HG03103 (cell line): ENCODE results near the gene CDH23.

Experiments
- ATAC-seq: cut with Tn5 transposase; IDR thresholded peaks from one replicate; pipeline ENCODE4 v1.9.1; 2021; ENCODE audit warnings: low read depth; ENCODE audit not compliant: unreplicated experiment

The CDH23 gene

GRCh38 chr10:71576842-71577241, 180.1 kb downstream of the CDH23 start:
- no peak for ATAC-seq

DNA sequence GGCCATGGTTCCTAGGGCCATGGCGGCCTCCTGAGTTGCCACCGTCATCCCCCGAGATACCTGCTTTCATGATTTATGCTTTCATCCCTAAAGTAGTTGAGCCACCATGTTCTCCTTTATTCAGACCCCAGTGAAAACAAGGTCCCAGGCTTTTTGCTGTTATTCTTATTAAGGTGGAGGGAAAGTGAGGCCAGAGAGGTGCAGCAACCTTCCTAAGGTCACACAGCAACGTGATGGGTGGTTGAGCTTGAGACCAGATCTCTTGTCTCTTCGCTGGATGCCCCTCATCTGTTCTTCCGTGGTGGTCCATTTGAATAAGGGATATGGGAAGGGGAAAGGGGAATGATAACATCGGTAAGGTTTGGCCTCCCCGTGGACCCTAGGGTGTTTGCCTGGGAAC, 180.6 kb downstream of the CDH23 start:
- no peak for ATAC-seq

GRCh38 chr10:71578069-71578468, 181.3 kb downstream of the CDH23 start:
- ATAC-seq, result no peak

GRCh38 chr10:71579668-71580067, 182.9 kb downstream of the CDH23 start:
- no peak for ATAC-seq

DNA sequence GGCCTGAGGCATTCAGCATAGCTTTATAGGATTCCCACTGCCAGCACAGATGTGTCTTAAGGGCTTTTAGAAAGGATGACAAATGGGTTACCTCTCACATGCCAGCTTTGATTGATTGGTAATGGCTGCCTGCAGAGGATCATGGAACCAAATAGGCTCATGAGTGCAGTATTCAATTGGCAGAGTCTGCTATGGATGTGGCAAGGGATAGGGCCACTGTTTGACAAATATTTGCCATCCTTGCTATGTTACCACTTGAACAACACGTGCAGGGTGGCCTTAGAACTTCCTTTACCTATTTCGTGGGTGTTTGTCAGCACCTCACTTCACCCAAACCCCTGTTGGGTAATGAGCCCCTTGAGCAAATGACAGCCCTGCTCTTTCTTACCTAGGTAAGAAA, 183.7 kb downstream of the CDH23 start:
- no peak for ATAC-seq

DNA sequence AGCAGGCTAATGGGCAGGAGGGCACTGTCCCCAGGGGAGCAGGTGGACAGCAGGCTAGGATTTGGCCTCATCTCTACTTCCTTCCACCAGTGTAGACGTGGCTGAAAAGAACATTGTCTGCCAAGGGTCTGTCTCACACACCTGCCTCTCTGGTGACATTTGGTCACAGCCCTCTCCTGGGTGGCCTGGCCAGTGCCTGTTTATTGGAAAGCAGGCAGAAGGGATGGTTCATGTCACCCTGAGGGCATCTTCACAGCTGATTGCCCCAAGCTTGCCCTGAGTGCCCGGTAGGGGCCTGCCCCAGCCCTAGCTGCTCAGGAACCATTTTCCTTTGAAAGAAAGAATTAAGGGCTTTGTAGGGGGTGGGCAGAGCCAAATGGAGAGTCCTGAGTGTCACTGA, 184.2 kb downstream of the CDH23 start:
- no peak for ATAC-seq

DNA sequence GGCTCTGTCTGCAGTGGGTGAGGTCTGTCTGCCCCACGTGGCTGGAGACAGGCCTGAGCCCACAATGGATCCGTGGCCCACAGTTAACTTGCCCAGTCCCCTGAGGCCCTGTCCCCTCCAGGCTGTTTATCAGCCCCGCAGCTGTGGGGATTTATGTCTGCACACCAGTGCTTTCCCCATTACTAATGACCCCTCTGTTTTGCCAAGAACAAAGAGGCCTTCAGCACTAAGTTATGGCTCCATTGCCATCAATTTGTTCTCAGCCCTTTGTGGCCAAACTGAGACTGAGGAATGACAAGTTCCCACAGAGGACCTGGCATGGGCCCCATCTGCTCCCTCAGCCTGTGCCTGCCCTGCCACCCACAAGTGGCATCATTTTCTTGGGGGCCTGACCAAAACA, 184.7 kb downstream of the CDH23 start:
- no peak for ATAC-seq

DNA sequence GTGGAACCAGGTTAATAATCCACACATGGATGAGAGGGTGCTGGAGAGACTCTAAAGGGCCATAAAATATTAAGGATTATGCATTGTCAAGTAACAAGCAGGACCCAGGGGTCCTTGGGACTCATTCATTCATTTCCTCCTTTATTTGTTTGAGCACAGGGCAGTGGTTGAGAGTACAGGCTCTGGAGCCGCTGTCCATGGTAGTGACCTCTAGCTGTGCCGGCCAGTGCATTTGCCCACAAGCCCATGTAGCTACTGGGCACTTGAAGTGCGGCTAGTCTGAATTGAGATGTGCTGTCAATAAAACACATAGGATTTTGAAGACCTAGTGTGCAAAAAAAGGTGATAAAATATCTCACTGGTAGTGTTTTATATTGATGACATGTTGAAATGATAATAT, 185.3 kb downstream of the CDH23 start:
- ATAC-seq, result no peak

GRCh38 chr10:71582506-71583475, 186.1 kb downstream of the CDH23 start:
- no peak for ATAC-seq

DNA sequence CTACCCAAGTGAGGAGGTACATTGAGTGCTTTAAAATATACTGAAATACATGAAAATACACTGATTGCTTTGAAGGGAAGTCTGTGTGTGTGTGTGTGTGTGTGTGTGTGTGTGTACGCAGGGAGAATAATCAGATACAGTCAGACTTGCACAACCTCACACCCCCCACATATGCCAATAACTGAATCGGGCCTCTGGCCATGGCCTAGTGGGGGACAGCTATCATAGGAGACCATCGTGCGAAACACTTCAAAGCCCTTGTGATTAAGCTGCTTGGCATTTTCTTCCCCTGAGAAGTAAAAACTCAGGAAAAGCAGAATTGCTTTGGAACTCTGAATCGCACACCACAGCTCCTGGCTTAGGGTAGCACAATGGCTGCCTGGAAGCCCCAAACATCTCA, 187.7 kb downstream of the CDH23 start:
- ATAC-seq, result no peak

DNA sequence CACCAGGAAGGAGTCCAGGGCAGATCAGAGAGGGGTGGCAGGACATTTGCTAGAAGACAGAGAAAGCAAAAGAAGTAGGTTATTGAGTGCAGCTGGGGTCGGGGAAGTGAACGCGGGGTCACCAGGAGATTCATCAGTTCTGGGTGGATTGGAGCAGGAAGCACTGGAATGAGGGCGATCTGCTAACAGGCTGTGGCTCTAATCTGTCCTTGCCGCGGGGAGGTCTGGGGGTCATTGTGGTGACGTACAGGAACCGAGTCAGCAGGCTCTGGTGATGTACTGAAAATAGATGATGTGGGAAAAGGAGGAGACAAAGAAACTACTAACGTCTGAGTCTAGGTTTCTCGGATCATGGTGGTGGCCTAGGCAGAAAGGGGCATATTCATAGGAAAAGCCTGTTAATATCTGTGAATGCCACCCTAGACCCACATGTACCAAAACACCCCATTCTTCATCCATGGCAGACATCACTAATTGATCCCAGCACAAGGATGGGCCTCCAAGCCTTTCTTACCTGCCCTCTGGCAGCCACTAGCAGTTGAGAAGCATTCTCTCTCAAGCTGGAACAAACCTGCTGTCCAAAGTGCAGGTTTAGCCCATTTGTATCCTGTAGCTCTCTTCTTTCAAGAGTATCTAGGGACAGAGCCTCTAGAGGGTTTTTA, 188.3 kb downstream of the CDH23 start:
- ATAC-seq, result no peak

GRCh38 chr10:71585564-71586290, 189.0 kb downstream of the CDH23 start:
- ATAC-seq, result no peak

DNA sequence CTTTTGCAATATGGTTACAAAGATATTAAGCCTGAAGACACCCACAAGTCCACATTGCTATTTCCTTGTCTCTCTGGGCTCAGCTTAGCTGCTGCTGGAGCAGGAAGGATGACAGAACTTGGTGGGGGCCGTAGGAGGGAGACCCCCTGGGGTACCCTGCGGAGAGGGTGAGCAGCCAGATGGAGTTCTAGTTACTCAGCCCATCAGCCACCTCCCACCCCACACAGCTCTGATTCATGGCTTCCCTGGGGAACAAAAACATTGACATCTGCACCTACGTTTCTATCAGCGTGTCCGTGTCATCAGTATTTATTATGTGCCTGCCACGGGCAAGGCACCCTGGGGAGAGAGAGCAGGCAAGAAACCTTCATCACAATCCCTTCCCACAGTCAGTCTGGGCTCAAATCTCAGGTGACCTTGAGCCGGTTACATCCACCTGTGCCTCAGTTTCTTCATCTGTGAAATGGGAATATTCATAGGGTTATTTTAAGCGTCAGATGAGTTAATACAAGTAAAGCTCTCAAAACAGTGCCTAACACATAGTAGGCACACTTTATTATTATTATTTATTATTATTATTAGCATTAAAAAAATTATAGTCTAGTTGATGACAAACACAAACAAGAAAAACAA, 191.3 kb downstream of the CDH23 start:
- ATAC-seq, result no peak

GRCh38 chr10:71588685-71589084, 192.0 kb downstream of the CDH23 start:
- ATAC-seq, result no peak

- no peak for ATAC-seq
Measured at GRCh38 chr10:71589617-71590551, 193.2 kb downstream of the CDH23 start.

DNA sequence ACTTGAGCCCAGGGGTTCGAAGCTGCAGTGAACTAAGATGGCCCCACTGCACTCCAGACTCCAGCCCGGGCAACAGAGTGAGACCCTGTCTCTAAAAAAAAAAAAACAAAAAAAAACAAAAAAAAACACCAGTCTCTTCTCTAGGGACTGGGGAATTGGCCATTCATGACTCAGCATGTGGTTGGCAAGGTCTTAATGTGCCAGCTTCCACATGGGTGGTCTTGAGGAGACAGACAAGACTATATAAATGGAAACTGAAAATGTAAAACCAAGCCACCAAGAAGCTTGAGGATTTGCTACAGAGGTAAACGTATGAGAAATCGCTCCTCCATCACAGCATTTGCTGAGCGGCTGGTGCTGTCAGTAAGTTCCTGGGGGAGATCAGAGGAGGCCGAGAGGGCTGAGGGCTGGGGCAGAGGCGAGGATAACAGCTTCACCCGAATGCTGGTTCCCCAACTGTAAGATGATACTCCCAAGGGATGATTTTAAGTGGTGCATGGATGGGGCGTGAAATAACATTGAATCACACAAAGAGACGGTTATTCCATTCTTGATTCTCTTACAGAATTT, 194.1 kb downstream of the CDH23 start:
- no peak for ATAC-seq

GRCh38 chr10:71594934-71595571, 198.3 kb downstream of the CDH23 start:
- ATAC-seq, result no peak

DNA sequence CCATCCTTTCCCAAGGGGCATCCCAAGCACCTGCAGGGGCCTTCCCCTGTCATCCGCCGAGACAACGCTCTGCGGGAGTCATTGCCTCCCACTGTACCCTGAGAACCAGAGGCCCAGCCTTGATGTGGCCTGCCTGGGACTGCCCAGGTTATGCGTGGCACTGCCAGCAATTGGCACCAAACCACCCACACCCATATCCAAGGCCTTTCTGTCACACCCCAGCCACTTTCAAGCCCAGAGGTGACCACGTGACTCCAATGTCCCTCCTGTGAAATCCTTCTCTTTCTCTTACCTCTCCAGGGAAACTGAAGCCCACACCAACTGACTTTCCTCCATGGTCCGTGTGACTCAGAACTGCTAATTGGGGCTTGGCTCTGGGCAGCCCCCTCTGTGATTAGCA, 198.9 kb downstream of the CDH23 start:
- no peak for ATAC-seq

DNA sequence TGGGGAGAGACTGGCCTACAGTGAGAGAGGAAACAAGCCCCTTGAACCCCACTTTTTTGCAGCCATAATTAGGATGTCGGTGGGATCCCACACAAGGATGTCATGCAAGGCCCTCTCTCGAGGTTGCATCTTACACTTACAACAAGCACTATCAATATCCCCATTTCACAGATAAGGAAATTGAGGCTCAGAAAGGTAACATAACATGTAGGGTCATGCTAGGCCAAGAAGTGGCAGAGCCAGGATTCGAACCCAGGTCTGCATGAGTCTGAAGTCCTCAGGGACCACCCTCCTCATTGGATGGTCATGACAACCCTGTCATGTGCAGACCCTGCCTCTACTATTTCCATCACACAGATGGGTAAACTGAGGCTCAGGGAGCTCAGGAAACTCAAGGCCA, 199.4 kb downstream of the CDH23 start:
- ATAC-seq, result no peak
